Measurements from ENCODE around the gene EXOC3.

The EXOC3 gene

GRCh38 chr5:479566-480319, 36.8 kb downstream of the EXOC3 start:
- Histone ChIP-seq H3K9me2 (replicated peaks; ENCODE audit: low read depth, low read length) (no peaks in the 10 kb centered on the region), H3K27me3 (ENCODE audit: insufficient read depth, low read length, poor library complexity, severe bottlenecking) (no peaks in the 10 kb centered on the region), H3K4me1 (ENCODE audit: insufficient read depth, low read length, poor library complexity, severe bottlenecking) (peaks cover 15% of the 10 kb centered on the region), H3F3A (ENCODE audit: low read depth) (no peaks in the 10 kb centered on the region), H3K9ac (ENCODE audit: low read depth, low read length, poor library complexity, severe bottlenecking) (no peak overlapping the region), H3K4me2 (ENCODE audit: low read depth, low read length, poor library complexity, severe bottlenecking) (no peak overlapping the region), H3K4me3 (ENCODE audit: low read length, poor library complexity, severe bottlenecking) (no peak overlapping the region), H4K20me1 (ENCODE audit: insufficient read depth, low read length, poor library complexity, severe bottlenecking) (no peaks in the 10 kb centered on the region), H3K36me3 (ENCODE audit: insufficient read depth, low read length) (no peaks in the 10 kb centered on the region), H2AFZ (ENCODE audit: low read length) (no peak overlapping the region), H3K9me3 (ENCODE audit: insufficient read depth, low read depth, low read length) (no peaks in the 10 kb centered on the region), H3K79me2 (ENCODE audit: insufficient read depth, low read length) (no peaks in the 10 kb centered on the region)
- TF ChIP-seq EZH2phosphoT487 (IDR thresholded peaks at IDR 0.05; ENCODE audit: borderline replicate concordance), result no peak
- TF ChIP-seq, protein P1, sequence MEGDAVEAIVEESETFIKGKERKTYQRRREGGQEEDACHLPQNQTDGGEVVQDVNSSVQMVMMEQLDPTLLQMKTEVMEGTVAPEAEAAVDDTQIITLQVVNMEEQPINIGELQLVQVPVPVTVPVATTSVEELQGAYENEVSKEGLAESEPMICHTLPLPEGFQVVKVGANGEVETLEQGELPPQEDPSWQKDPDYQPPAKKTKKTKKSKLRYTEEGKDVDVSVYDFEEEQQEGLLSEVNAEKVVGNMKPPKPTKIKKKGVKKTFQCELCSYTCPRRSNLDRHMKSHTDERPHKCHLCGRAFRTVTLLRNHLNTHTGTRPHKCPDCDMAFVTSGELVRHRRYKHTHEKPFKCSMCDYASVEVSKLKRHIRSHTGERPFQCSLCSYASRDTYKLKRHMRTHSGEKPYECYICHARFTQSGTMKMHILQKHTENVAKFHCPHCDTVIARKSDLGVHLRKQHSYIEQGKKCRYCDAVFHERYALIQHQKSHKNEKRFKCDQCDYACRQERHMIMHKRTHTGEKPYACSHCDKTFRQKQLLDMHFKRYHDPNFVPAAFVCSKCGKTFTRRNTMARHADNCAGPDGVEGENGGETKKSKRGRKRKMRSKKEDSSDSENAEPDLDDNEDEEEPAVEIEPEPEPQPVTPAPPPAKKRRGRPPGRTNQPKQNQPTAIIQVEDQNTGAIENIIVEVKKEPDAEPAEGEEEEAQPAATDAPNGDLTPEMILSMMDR (conservative IDR thresholded peaks at IDR 0.05; ENCODE audit: low read length), result no peak

DNA sequence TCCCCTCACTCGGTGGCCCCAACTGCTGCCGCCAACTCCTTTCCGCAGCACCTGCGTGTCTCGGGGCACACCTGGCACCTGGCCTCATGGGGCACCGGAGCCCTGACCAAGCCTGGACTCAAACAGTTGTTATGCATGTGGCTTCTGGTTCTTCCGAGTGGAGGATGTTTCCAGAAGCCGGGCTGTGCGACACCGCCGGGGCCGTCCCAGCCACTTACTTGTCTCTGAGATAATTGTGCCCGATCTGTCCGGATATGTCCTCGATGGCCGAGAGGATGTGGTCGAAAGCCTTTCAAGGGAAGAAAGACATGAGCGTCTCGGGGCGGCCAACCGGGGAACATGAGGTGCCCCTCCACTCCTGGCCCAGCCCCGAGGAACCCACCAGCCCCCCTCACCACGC, 38.4 kb downstream of the EXOC3 start:
- H3K4me1 ChIP-seq (ENCODE audit: insufficient read depth, low read length, poor library complexity, severe bottlenecking), result peaks cover 21% of the 10 kb centered on the region
- no peaks in the 10 kb centered on the region for H3K27me3 ChIP-seq (ENCODE audit: insufficient read depth, low read length, poor library complexity, severe bottlenecking)
- H2AFZ ChIP-seq (ENCODE audit: low read length), result no peak overlapping the region
- no peaks in the 10 kb centered on the region for H3K9me2 ChIP-seq (replicated peaks; ENCODE audit: low read depth, low read length)
- no peaks in the 10 kb centered on the region for H3K79me2 ChIP-seq (ENCODE audit: insufficient read depth, low read length)
- H3K4me2 ChIP-seq (ENCODE audit: low read depth, low read length, poor library complexity, severe bottlenecking), result no peak overlapping the region
- H3F3A ChIP-seq (ENCODE audit: low read depth), result no peaks in the 10 kb centered on the region
- H3K9me3 ChIP-seq (ENCODE audit: insufficient read depth, low read depth, low read length), result no peaks in the 10 kb centered on the region
- H3K4me3 ChIP-seq (ENCODE audit: low read length, poor library complexity, severe bottlenecking), result no peak overlapping the region
- H3K9ac ChIP-seq (ENCODE audit: low read depth, low read length, poor library complexity, severe bottlenecking), result no peak overlapping the region
- H4K20me1 ChIP-seq (ENCODE audit: insufficient read depth, low read length, poor library complexity, severe bottlenecking), result no peaks in the 10 kb centered on the region
- no peaks in the 10 kb centered on the region for H3K36me3 ChIP-seq (ENCODE audit: insufficient read depth, low read length)
- TF ChIP-seq EZH2phosphoT487 (IDR thresholded peaks at IDR 0.05; ENCODE audit: borderline replicate concordance), result no peak
- TF ChIP-seq, protein P1 (conservative IDR thresholded peaks at IDR 0.05; ENCODE audit: low read length), result no peak

GRCh38 chr5:482021-482420, 39.0 kb downstream of the EXOC3 start:
- Histone ChIP-seq H3K27me3 (ENCODE audit: insufficient read depth, low read length, poor library complexity, severe bottlenecking) (no peaks in the 10 kb centered on the region), H3K9me2 (replicated peaks; ENCODE audit: low read depth, low read length) (no peaks in the 10 kb centered on the region)
- TF ChIP-seq, protein P1 (conservative IDR thresholded peaks at IDR 0.05; ENCODE audit: low read length), result no peak
- no peak for TF ChIP-seq EZH2phosphoT487 (IDR thresholded peaks at IDR 0.05; ENCODE audit: borderline replicate concordance)

More at GRCh38 chr5:482021-482420, 39.0 kb downstream of the EXOC3 start:
- Histone ChIP-seq H3K4me3 (ENCODE audit: low read length, poor library complexity, severe bottlenecking) (no peak overlapping the region), H3K36me3 (ENCODE audit: insufficient read depth, low read length) (no peaks in the 10 kb centered on the region), H3F3A (ENCODE audit: low read depth) (no peaks in the 10 kb centered on the region), H3K9me3 (ENCODE audit: insufficient read depth, low read depth, low read length) (no peaks in the 10 kb centered on the region), H2AFZ (ENCODE audit: low read length) (no peak overlapping the region), H3K4me2 (ENCODE audit: low read depth, low read length, poor library complexity, severe bottlenecking) (no peak overlapping the region), H4K20me1 (ENCODE audit: insufficient read depth, low read length, poor library complexity, severe bottlenecking) (no peaks in the 10 kb centered on the region), H3K79me2 (ENCODE audit: insufficient read depth, low read length) (no peaks in the 10 kb centered on the region), H3K9ac (ENCODE audit: low read depth, low read length, poor library complexity, severe bottlenecking) (no peak overlapping the region), H3K4me1 (ENCODE audit: insufficient read depth, low read length, poor library complexity, severe bottlenecking) (peaks cover 21% of the 10 kb centered on the region)
